ENCODE results near the gene ASAH2.
A peak's percentile ranks its signal among the peaks of the same experiment; 100 is the strongest.
"Not testable (repeated sequence)": the region's sequence is repeated elsewhere in the genome, so short reads cannot be mapped to it uniquely, and the experiment has no call there.

ASAH2 gene

DNA sequence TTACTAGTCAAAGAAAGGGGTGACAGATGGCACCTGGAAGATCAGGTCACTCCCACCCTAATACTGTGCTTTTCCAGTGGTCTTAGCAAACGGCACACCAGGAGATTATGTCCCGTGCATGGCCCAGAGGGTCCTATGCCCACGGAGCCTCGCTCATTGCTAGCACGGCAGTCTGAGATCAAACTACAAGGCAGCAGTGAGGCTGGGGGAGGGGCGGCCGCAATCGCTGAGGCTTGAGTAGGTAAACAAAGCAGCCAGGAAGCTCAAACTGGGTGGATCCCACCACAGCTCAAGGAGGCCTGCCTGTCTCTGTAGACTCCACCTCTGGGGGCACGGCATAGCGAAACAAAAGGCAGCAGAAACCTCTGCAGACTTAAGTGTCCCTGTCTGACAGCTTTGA lies 11.3 kb upstream of the ASAH2 start:
- in situ Hi-C loops (cut with MboI; ENCODE audit: low pct_unique_long_range_greater_than_20kb, low sequenced_read_pairs); DNase-seq: not testable (repeated sequence)

- peak; percentile 55 for DNase-seq
- in situ Hi-C loops (cut with MboI; ENCODE audit: low pct_unique_long_range_greater_than_20kb, low sequenced_read_pairs), result no loop called here
Observed at GRCh38 chr10:50260791-50261281, 9.5 kb upstream of the ASAH2 start.

DNA sequence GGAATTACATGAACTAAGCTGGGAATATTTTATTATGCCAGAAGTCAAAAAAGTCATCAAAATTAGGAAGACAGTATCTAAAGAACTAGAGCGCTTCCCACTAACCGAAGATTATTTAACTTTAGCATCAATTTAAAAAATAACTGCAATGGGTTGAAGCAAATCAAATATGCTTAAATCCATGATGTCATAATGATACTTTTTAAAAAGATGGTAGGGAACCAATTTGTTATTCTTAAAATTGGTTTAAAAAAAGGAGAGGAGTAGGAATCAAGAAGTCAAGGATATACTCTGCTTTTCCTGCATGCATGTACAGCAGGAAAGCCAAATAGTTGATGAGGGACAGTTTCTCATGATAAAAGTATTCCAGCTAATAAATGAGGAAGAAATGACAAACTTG lies 3.2 kb upstream of the ASAH2 start:
- no peak for DNase-seq
- in situ Hi-C loops (cut with MboI; ENCODE audit: low pct_unique_long_range_greater_than_20kb, low sequenced_read_pairs), result no loop called here

GRCh38 chr10:50250096-50250854 lies 1.0 kb downstream of the ASAH2 start:
- no peak for DNase-seq
- in situ Hi-C loops (cut with MboI; ENCODE audit: low pct_unique_long_range_greater_than_20kb, low sequenced_read_pairs), result no loop called here

DNA sequence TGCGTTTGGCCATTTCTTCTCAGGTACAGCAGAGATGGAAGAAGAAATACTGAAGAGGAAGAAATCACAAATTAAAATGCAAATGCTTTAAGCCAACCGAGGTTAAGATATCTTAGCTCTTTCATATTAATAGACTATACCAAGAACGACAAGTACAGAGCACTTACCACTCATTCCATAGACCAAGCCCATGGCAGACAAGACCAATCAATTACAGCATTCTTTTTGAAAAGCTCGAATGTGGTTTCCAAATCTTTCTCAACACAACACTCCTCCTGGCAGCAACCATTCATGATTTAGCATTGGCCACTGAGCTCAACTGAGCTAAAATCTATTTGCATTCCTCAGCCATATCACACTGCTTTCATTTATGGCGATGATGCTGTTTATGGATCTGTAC lies 2.7 kb downstream of the ASAH2 start:
- DNase-seq, result no peak
- in situ Hi-C loops (cut with MboI; ENCODE audit: low pct_unique_long_range_greater_than_20kb, low sequenced_read_pairs), result no loop called here

DNA sequence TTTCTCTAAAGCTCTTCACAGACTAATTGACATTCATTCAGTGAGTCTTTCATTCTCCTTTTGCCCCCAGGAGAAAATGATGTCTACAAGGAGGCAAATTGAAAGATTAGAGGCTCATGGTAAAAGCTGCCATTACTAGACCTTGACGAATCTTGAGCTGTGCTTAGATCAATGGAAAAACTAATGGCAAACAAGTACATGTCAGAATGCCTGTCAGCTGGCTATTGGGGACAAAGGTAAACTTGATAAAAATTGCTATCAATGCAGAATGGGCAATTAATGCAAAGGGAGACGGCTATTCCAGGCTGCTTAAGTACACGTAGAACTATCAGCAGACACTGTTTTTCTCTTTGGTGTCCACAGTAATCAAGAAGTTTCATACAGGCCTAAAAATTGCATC lies 3.3 kb downstream of the ASAH2 start:
- no peak for DNase-seq
- in situ Hi-C loops (cut with MboI; ENCODE audit: low pct_unique_long_range_greater_than_20kb, low sequenced_read_pairs), result no loop called here

- no peak for DNase-seq
- in situ Hi-C loops (cut with MboI; ENCODE audit: low pct_unique_long_range_greater_than_20kb, low sequenced_read_pairs), result no loop called here
Observed at GRCh38 chr10:50244201-50244600, 7.1 kb downstream of the ASAH2 start.

DNA sequence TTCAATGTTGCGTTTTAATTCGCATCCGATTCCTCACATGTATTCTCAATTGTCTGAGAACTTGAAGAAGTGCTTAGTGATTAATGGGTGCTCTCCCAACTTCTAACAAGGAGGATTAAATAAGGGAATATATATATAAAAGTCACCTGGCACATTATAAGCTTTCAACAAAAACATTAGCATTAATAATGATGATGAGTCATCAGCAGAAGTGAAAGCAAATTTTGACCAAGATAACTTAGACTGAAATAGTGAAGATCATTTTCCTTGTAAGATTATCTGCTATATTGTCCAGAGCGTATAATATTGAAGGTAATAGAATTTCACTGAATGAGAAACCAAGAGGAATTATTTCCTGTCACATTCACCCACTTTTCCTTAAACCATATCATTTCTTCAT lies 8.5 kb downstream of the ASAH2 start:
- no peak for DNase-seq
- in situ Hi-C loops (cut with MboI; ENCODE audit: low pct_unique_long_range_greater_than_20kb, low sequenced_read_pairs), result no loop called here

- in situ Hi-C loops (cut with MboI; ENCODE audit: low pct_unique_long_range_greater_than_20kb, low sequenced_read_pairs); DNase-seq: not testable (repeated sequence)
Observed at GRCh38 chr10:50241478-50241877, 9.8 kb downstream of the ASAH2 start.

DNA sequence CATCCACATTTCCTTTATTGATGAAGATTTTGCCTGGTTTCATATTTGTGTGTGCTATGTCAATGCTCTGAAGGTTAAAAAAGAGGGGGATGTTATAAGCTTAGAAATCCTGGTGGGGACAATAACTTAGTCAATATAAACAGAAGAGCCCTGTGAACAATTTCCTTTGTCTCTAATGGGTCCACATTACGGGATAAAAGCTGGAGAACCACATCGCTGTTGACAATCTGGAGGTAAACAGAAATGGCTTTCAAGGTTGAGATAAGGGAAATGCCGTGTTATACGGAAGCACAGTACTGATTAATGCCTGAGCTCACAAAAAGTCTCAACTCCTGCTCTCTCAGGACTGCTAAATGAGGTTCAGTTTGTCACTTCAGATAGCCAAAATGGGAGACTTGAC lies 16.8 kb downstream of the ASAH2 start:
- in situ Hi-C loops (cut with MboI; ENCODE audit: low pct_unique_long_range_greater_than_20kb, low sequenced_read_pairs), result no loop called here
- no peak for DNase-seq

DNA sequence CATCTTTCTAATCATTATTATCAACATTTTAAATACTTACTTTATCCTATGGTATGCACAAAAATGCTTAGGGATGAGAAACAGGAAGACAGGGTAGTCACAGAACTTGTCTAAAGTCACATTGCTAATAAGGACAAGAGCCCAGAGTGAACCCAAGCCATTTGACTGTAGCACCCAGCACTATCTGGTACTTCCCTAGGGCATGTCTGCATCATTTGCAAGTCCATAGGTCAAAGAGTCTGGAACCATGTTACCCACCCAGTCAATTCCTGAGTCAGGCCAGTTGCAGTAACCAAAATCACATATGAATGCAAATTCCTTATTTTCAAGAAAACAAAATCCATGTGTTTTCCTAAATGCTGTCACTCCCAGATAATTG lies 19.1 kb downstream of the ASAH2 start:
- DNase-seq, result no peak
- in situ Hi-C loops (cut with MboI; ENCODE audit: low pct_unique_long_range_greater_than_20kb, low sequenced_read_pairs), result no loop called here

DNA sequence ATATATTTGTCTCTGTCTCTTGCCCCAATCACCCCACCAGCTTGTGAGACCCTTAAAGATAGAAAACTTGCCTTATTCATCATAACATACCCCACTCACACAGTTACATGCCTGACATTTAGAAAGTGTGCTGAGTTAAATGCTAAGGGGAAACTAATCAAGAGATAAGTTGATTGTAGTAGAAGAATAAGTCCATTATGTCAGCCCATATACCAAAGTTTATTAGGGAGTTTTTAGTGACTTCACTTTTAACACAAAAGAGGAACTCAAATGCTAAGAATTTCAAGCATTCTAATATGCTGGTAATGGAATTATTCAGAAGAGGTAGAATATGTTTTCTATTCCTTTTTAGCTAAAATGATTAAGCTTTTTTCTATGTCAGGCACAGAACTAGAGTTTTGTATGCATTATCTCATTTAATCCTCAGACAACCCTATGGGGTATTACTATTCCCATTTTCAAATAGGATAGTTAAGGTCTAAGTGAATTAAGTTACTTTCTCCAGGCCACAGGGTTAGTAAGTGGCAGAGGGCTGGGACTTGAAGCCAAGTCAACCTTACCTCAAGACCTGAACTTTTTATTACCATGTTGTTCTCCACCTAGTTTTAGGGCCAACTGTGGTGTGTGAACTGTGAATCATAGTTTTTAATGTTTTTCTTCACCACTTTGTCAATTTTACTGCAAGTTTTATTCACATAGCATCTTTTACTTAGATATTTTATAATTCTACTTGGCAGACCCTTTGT lies 19.6 kb downstream of the ASAH2 start:
- no peak for DNase-seq

DNA sequence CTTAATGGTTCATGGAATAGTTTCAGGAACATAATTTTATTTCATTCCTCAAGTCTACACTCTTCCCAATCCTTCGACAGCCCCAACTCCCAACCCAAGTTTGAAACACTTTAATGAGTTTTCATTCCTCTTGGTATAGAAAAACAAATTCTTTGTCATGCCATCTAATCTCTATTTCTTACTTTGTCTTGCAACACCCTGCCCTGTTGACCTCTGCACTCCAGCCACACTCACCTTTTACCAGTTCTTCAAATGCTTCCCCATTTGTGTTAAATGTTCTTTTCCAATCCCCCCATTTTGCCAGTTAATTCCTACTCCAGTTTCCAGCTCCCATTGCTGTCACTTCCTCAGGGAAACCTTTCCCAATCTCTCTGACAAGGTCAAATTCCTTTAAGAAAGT lies 21.9 kb downstream of the ASAH2 start:
- DNase-seq, result no peak
- in situ Hi-C loops (cut with MboI; ENCODE audit: low pct_unique_long_range_greater_than_20kb, low sequenced_read_pairs), result no loop called here

More for the DNA sequence above, 19.6 kb downstream of the ASAH2 start:
- in situ Hi-C loops (cut with MboI; ENCODE audit: low pct_unique_long_range_greater_than_20kb, low sequenced_read_pairs), result no loop called here

DNA sequence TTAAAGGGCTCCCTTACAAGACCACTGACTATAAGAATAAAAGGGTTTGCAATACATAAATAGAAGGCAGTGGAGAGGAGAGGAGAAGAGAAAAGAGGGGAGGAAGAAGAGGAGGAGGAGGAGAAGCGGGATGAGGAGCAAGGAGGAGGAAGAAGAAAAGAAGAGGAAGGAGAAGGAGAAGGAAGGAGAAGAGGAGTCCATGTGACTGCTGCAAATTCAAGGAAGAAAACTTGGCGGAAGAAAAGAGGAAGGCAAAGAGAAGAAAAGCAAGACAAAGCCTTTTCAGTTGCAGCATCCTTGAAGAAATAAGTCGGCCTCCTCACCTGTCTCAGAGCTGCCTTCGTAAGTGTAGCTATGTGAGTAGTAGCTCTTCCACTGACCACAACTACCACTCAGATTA lies 22.6 kb downstream of the ASAH2 start:
- in situ Hi-C loops (cut with MboI; ENCODE audit: low pct_unique_long_range_greater_than_20kb, low sequenced_read_pairs), result no loop called here
- no peak for DNase-seq

- in situ Hi-C loops (cut with MboI; ENCODE audit: low pct_unique_long_range_greater_than_20kb, low sequenced_read_pairs), result no loop called here
- DNase-seq, result no peak
Observed at GRCh38 chr10:50226610-50227009, 24.7 kb downstream of the ASAH2 start.

GRCh38 chr10:50224330-50224952 lies 26.9 kb downstream of the ASAH2 start:
- in situ Hi-C loops (cut with MboI; ENCODE audit: low pct_unique_long_range_greater_than_20kb, low sequenced_read_pairs), result no loop called here
- peak; percentile 73 for DNase-seq

- no peak for DNase-seq
- in situ Hi-C loops (cut with MboI; ENCODE audit: low pct_unique_long_range_greater_than_20kb, low sequenced_read_pairs), result no loop called here
Observed at GRCh38 chr10:50222199-50222598, 29.1 kb downstream of the ASAH2 start.

GRCh38 chr10:50221470-50221869 lies 29.8 kb downstream of the ASAH2 start:
- DNase-seq, result no peak
- in situ Hi-C loops (cut with MboI; ENCODE audit: low pct_unique_long_range_greater_than_20kb, low sequenced_read_pairs), result no loop called here

- in situ Hi-C loops (cut with MboI; ENCODE audit: low pct_unique_long_range_greater_than_20kb, low sequenced_read_pairs), result no loop called here
- no peak for DNase-seq
Observed at GRCh38 chr10:50219646-50220045, 31.7 kb downstream of the ASAH2 start.

GRCh38 chr10:50219200-50219599 lies 32.1 kb downstream of the ASAH2 start:
- no peak for DNase-seq
- in situ Hi-C loops (cut with MboI; ENCODE audit: low pct_unique_long_range_greater_than_20kb, low sequenced_read_pairs), result no loop called here
